M059J (cell line): ENCODE results near the gene FILIP1L. TPM values are rescaled to one million over a fixed set of nuclear protein-coding genes. Genes with fewer than 3 reads are reported as not detected.
A peak's percentile ranks its signal among the peaks of the same experiment; 100 is the strongest.
"Not testable (repeated sequence)": the region's sequence is repeated elsewhere in the genome, so short reads cannot be mapped to it uniquely, and the experiment has no call there.

Source experiments
- DNase-seq: peaks from one replicate; pipeline ENCODE4 v3.0.0-alpha.2; 2012; ENCODE audit warnings: low read depth
- total RNA-seq: library from RNA; depleted of rRNA; stranded (reverse); fragments of >200 nt; shearing (Covaris generic); gene quantifications from 2 replicates; pipeline ENCODE4 v1.2.3, GENCODE V29; 2014

The FILIP1L gene
- total RNA-seq, 1 experiment from 2014 or later = 35.1 TPM

DNA sequence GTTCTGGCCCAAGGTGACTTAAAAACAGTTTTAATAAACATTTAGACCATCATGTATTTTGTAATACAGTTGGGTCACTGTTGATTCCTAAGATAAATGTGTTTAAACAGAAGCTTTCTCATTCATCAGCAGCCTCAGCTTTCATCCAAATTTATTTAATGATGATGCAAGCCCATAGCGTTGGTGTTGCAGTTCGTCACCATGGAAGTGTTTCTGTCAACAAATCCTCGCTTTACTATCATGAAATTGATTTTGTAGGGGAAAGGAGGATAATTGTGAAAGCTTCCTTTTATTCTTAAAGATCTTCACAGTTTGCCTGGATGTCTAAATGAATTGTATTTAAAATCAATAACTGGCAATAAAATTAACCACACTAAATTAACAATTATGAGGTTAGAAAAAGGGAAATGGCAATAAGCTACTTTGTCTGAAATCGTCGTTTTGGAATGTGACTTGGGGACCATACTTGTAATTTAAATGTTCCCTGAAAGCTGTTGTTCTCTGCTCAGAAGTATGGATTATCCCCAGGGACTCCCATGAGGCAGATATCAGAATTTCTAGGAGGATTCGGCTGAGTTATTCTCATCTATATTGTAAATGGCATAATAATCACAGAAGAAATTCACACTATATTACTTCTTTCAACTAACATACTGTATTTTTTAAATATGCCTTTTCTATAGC is 267.7 kb downstream of the FILIP1L start:
- peak; percentile 74 for DNase-seq

GRCh38 chr3:99845999-99846398 is 268.3 kb downstream of the FILIP1L start:
- DNase-seq = no peak

DNA sequence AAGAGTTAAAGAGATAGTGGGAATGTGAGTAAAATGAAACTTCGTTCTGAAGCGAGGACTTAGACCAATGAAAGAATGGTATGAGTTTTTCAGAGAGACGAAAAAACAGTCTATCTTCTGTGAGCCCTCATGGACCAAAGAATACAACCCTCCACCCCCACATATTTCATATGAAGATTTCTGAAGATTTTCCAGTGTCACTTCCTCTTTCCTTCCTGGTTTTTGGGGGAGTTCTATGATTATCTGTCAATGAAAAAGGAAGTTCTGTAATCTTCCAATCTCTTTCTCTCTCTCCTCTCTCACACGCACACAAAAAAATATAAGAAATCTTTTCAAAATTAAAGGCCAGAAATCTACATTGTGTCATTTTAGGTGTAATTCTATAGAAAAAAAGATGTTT is 269.0 kb downstream of the FILIP1L start:
- no peak for DNase-seq

GRCh38 chr3:99843590-99844258 is 270.6 kb downstream of the FILIP1L start:
- DNase-seq = no peak

- DNase-seq = peak; percentile 75
Measured at GRCh38 chr3:99842826-99843589, 271.3 kb downstream of the FILIP1L start.

GRCh38 chr3:99841949-99842348 is 272.4 kb downstream of the FILIP1L start:
- DNase-seq = not testable (repeated sequence)

DNA sequence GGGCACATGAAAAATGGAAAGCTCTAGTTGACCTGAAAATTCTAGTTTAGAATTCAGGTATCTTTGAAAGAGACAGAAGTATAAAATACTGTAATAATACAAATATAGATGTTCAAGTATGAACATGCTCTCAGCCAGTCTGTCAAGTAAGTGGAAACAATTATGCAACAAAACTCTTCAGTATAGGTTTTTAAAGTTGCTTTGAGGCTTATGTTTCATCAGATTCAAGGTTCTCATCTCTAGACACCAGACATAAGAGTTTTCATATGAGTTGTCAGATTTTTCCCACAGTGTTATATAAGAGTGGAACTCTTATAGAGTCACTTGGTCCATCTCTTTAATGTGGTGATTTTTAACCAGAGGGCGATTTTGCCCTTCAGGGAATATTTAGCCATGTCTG is 274.7 kb downstream of the FILIP1L start:
- DNase-seq = no peak

DNA sequence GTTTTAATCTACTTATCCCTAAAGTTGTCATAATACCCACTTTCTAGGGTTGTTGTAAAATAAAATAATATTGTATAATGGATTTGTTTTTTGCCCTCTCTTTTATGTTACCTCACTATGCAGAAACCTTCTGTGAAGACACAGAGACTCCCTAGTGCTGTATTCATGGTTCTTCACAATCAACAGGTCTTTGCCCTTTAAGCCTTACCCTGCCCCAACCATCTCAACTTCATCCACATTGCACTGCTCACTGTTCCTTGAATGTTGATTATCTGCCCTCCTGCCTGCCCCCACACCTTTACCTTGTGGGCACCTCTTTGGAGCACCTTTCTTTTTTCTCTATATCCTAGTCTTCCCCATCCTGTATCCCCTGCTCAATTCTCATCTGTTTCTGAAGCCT is 275.5 kb downstream of the FILIP1L start:
- DNase-seq = no peak

- no peak for DNase-seq
Measured at GRCh38 chr3:99837715-99838114, 276.6 kb downstream of the FILIP1L start.

- no peak for DNase-seq
Measured at GRCh38 chr3:99836681-99837080, 277.6 kb downstream of the FILIP1L start.

DNA sequence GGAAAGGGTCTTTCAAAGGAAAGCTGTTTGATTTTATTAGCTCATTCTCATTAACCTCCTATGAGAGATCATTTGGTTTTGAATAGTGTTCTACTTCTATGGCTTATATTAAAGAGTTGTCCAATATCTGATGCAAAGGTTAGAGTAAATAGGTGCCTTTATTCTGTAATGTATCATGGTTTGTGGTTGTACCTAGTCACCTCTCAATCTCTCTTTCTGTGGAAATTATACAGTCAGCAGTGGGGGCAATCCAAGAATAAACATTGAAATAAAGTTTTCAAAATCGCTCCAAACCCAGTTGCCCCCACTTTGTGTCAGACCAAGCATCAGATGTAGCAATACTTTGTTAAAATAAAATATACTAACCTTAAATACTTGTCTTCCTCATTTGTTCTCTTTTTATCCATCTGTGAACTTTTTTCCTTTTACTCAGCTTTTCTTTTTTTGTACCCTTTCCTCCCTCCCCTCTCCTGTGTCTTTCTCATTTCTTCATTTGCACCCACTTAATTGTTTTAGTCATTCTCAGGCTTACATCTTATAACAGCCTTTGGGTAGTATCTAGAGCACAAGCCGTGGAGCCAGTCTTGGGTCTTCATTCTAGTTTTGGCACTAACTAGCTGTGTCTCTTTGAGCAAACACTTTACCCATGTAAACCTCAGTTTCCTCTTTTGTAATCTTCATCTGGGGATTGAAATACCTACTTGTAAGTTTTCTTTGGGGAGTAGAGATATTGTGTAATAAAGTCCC is 279.9 kb downstream of the FILIP1L start:
- no peak for DNase-seq

DNA sequence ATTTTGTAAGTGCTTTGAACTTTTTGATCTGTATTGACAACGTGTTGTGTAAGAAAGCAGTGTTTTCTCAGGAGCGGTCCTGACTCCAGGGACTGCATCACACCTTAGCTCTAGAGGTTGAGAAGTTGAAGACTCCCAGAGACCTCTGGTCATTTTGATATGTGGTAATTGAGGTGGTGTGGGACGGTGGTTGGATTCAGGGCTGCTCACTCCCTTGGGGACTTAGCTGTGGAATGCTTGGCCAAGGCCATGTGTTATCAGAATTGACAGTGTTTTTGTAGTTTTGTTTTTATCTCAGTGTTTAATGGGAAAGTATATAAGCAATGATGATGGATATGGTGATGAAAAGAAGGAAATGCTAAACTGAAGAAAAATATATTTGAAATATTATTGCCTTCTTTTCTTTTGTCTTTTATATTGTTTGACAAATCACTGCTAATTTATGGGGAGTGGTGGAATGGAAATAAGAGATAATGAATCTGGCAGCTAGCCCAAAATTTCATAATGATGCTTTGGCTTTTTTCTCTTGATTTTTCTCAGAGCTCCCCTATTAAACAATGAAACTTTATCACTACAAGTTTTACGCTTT is 280.6 kb downstream of the FILIP1L start:
- no peak for DNase-seq

- DNase-seq = no peak
Measured at GRCh38 chr3:99829844-99830243, 284.5 kb downstream of the FILIP1L start.

- peak; percentile 80 for DNase-seq
Measured at GRCh38 chr3:99825004-99825640, 289.2 kb downstream of the FILIP1L start.

DNA sequence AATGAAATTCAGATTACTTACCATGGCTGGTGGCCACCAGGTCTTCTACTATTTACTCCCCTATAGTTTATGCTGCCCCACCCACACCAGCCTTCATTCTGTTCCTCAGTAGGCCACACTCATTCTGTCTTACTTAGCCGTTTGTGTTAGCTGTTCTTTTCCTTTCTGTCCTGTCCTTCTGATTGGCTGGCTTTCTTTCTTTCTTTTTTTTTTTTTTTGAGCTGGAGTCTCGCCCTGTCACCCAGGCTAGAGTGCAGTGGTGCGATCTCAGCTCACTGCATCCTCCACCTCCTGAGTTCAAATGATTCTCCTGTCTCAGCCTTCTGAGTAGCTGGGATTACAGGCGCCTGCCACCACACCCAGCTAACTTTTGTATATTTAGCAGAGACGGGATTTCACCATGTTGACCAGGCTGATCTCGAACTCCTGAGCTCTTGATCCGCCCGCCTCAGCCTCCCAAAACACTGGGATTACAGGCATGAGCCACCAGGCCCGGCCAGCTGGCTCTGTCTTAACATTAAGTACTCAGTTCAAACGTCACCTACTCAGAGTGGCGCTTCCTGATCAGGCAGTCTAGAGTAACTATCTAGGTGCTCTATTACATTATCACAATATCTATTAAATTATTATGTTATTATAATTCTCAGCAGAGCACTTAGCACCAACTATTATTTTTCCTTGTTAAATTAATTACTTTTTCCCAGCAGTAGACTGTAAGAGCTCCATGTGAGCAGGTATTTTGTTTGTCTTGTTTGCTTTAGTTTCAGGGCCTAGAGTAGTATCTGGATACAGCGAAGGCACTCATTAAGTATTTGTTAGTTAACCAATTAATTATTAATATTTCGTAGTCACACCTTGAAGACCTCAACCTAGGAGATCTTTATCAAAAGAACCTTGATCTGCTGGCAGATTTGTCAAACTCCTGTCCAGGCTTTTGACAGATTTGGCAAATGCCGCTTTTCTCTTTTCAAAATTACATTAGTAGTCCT is 290.3 kb downstream of the FILIP1L start:
- DNase-seq = no peak

GRCh38 chr3:99818818-99819217 is 295.5 kb downstream of the FILIP1L start:
- no peak for DNase-seq

GRCh38 chr3:99817437-99818240 is 296.7 kb downstream of the FILIP1L start, which contains the start of gene CMSS1:
Gene CMSS1, plus strand, starts transcription at chr3:99817862.
- DNase-seq = peak; percentile 89

GRCh38 chr3:99817047-99817436 is 297.3 kb downstream of the FILIP1L start:
- DNase-seq = no peak

- peak; percentile 31 for DNase-seq
Measured at GRCh38 chr3:99810403-99810802, 303.9 kb downstream of the FILIP1L start.
